ENCODE measurements around the gene POLR1E.
"Not testable (repeated sequence)": the region's sequence is repeated elsewhere in the genome, so short reads cannot be mapped to it uniquely, and the experiment has no call there.

The POLR1E gene

GRCh38 chr9:37507566-37508134, 21.9 kb downstream of the POLR1E start:
- DNase-seq = no peak

GRCh38 chr9:37508135-37508833, 22.5 kb downstream of the POLR1E start:
- no peak for DNase-seq

DNA sequence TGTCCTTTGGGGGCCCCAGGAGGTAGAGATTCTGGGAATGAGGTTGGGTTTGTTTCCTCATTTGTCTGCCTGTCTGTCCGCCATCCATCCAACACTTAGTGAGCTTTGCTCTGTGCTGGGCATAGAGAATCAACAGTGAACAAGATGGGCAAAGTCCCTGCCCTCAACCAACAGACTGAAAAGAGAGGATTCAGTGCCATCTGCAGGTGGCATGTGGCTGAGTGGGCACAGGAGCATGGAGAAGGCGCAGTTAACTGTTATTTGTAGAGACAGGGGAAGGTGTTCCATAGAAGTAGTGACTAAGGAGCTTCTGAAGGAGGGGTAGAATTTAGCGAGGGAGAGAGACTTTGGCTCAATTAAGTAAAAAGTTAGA, 23.1 kb downstream of the POLR1E start:
- no peak for DNase-seq

DNA sequence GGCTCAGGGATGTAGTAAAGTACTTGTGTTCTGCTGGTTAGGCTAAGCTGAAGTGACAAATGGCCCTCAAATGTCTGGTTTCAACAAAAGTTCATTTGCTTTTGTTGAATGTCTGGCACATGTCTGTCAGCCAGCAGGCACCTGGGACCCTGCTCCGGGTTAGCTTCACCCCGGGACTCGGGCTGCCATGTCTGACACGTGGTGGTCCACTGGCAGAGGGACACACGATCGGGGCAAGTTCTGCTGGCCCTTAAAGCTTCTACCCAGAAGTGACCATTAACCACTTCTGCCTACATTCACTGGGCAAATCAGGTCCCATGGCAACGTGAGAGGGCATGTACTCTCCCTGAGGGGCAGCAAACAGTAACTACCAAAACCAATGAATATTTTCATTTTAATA, 23.8 kb downstream of the POLR1E start:
- DNase-seq = no peak

DNA sequence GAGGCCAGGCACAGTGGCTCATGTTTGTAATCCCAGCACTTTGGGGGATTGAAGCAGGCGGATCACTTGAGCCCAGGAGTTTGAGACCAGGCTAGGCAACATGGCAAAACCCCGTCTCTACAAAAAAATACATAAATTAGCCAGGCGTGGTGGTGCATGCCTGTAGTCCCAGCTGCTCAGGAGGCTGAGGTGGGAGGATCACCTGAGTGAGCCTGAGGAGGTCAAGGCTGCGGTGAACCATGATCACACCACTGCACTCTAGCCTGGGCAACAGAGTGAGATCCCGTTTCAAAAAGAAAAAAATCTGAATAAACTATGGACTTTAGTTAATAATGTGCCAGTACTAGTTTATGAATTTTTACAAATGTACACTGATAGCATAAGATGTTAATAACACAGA, 24.3 kb downstream of the POLR1E start:
- not testable (repeated sequence) for DNase-seq

DNA sequence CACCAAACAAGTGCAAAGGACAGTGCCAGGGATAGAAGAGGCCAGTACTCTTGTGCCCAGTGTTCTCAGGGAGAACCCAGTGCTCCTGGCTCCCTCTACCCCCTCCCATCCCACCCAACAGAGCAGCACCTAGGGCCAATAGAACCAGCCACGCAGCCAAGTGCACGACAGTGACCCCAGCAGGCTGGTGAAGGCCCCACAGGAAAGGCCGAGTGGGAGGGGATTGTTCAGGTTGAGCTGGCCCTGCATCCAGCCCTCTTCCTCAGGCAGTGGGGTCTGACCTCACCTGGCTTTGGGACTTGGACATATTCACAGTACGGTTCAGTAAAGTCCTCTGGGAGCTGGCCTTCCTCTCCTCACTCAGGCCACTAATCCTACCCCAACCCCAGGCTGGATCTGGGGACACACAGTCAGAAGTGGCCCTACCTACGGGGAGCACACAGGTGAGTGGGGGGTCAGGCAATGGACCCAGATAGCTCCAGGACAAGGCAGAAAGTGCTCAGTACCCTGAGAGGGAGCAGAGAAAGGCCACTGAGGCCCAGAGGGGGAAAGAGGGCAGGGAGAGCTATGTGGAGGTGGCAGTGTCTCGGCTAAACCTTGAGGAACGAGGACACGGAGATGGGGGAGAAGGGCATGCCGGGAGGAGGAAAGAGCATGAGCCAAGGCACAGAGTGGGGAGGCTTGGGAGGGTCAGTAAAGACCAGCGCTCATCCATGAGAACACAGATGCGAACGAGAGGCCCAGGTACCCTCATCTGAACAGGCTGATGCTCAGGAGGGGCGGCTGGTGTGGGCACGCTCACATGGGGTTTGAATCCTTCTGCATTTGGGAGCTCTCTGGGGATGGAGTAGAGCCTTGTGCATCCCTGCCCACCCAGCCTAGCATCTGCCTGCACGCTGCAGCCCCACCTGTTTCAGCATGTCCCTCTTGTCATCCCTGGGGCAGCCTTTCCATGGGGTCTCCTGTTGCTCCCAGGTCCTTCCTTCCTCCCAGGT, 25.6 kb downstream of the POLR1E start:
- DNase-seq = no peak

DNA sequence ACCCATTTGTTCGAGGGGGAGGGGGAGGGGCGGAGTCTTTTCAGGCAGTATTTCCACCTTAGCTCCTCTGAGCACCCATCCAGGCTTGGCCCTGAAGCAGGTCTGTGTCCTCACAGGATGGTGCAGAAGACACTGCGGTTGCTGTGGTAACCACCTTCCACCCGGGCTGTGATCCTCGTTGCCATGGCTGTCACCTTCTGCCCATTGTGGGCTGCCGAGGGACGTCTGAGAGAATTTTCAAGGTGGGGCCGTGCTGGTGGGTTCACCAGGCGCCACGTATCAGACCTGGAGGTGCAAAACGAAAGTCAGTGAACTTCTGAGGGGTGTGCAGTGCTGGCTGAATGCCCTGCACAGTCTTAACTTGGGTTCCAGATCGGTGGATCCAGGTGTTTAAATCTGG, 26.7 kb downstream of the POLR1E start:
- no peak for DNase-seq

GRCh38 chr9:37514415-37514814, 28.7 kb downstream of the POLR1E start:
- DNase-seq = not testable (repeated sequence)

DNA sequence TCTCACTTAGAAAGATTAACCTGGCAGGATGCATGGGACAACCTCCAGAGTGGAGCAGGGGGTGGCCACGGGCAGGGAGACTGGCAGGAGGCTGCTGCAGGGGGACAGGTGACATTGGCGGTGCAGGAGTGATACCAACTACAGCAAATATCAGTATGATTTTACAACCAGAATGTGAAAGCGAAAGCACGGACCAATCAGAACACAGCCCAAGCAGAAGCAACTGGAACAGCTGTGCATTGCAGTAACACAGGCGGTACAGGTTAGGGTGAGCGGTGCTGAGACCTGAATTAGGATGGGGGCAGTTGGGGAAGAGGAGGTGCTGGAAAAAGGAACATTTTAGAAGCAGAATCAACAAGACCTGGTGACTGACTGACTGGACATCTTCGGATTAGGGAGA, 29.3 kb downstream of the POLR1E start:
- DNase-seq = no peak

GRCh38 chr9:37515620-37516258, 30.0 kb downstream of the POLR1E start:
- no peak for DNase-seq

- DNase-seq = no peak
Observed at GRCh38 chr9:37517923-37518322, 32.2 kb downstream of the POLR1E start.

DNA sequence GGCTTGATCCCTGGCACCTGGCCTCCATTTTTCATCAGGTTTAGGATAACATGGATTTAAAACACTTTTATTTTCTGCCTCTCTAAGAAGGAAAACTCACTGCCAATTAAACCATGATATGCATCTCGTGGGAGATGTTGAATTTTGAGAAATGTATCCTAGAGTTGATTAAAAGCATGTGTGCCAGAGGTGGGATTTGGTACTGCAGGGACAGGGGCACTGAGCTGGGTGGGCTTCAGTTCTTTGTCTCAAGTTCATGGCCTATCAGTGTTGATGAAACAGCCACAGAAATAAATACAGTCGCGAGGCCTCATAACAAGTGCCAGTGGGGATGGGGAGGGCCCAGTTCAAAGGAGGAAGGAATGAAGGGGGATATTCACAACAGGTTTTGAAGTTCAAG, 34.9 kb downstream of the POLR1E start:
- no peak for DNase-seq

GRCh38 chr9:37521111-37521510, 35.4 kb downstream of the POLR1E start:
- no peak for DNase-seq

GRCh38 chr9:37522971-37523370, 37.2 kb downstream of the POLR1E start:
- no peak for DNase-seq

DNA sequence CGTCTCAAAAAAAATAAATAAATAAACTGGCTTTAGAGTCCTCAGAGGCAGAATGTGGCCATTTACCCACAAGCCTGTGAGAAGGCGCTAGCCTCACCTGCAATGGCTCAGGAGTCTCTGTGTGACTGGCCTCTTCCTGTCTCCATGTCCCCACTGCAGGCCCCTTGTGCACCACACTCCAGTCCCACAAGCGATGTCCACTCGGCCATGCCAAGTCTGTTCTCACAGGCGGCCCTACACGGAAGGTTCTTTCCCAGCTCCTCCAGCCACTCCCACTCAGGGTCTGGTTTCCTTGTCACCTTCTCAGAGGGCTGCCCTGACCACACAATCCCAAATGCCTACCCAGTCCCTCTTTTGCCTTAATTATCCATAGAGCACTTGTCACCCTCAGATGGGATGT, 38.2 kb downstream of the POLR1E start:
- no peak for DNase-seq

- no peak for DNase-seq
Observed at GRCh38 chr9:37528652-37529471, 43.1 kb downstream of the POLR1E start.

- no peak for DNase-seq
Observed at GRCh38 chr9:37531699-37532098, 46.0 kb downstream of the POLR1E start.

DNA sequence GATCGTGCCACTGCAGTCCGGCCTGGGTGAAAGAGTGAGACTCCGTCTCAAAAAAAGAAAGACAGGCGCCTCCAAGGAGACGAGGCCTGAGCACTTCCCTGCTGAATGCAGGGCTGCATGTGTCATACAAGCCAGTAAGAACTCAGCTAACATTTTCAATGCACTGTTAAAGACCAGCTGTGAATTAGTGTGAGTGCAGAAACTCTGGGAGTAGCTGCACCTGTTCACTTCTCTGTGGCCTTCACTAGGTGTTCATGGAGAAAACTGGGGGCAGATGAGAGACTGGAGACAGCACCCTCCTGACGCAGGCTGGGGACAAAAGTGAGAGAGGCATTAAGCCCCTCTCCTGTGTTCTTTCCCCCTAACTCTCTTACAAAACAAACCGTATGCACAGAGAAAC, 48.7 kb downstream of the POLR1E start:
- no peak for DNase-seq

GRCh38 chr9:37534901-37535300, 49.2 kb downstream of the POLR1E start:
- DNase-seq = no peak

- no peak for DNase-seq
Observed at GRCh38 chr9:37538099-37538498, 52.4 kb downstream of the POLR1E start.

DNA sequence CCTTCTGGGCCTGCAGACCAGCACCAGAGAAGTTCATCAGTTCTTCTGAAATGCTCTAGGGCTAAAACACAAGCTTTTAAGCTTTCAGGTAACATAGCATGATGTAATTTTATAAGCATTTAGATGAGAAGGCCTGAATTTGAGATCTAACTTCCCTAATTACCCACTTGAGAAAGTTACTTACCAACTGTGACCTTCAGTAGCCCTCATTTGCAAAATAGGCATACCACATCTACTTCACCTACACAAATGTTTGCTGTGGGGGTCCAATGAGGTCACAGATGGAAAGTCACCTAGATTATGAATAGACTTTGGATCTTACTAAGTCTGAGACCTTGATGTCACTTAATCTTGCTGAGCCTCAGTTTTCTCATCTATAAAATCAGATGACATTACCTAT, 53.9 kb downstream of the POLR1E start:
- DNase-seq = no peak

DNA sequence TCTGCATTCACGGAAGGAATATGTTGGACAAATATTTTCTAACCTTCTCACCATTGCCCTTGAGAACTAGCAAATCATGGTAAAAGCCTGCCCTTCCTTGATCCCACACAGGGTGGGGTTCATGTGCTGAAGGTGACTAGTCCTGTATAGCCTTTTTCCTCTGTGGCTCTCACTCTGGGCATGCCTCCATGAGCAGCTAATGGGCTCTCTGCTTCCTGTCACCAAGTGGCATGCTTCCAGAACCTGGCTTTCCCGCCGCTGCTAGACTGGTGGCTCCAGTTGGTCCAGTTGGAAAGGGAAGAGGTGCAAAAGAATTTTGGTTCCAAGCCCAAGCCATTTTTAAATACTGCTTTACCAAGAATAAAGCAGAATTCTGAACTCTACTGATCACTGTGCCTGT, 54.9 kb downstream of the POLR1E start:
- no peak for DNase-seq
